Activated CD4-positive, alpha-beta memory T cell treated with anti-CD3 and anti-CD28 coated beads, Interleukin-2, amount 10 ng/mL, durations not matched to agents 7 days and 5 days (primary cell): ENCODE results near the gene GTF3C1. TPM values are rescaled to one million over a fixed set of nuclear protein-coding genes. Genes with fewer than 3 reads are reported as not detected.
"Not testable (repeated sequence)": the region's sequence is repeated elsewhere in the genome, so short reads cannot be mapped to it uniquely, and the experiment has no call there.

ENCODE experiments used
- CTCF ChIA-PET: fragments of 350-600 bp; sonication (Branson Sonifier 250); formaldehyde crosslinking; loops from one replicate; lab custom pipeline; 2021; ENCODE audit warnings: antibody characterized with exemption, inconsistent platforms; lab: Charles Lee
- POLR2A ChIA-PET: fragments of 350-600 bp; sonication (Branson Sonifier 250); formaldehyde crosslinking; loops from one replicate; lab custom pipeline; 2021; ENCODE audit warnings: antibody characterized with exemption; lab: Charles Lee
- DNase-seq: peaks from one replicate; pipeline ENCODE4 v3.0.0-alpha.2; 2020
- H3K27ac Mint-ChIP-seq: one replicate; pipeline ENCODE4 v1.8.0; 2021; ENCODE audit warnings: mild to moderate bottlenecking, mixed read lengths
- H3K27me3 Mint-ChIP-seq: one replicate; pipeline ENCODE4 v1.8.0; 2021; ENCODE audit warnings: mixed read lengths
- H3K36me3 Mint-ChIP-seq: one replicate; pipeline ENCODE4 v1.8.0; 2021; ENCODE audit warnings: low read depth, mixed read lengths
- H3K4me1 Mint-ChIP-seq: one replicate; pipeline ENCODE4 v1.8.0; 2021; ENCODE audit warnings: mixed read lengths
- H3K4me3 Mint-ChIP-seq: one replicate; pipeline ENCODE4 v1.8.0; 2021; ENCODE audit warnings: mild to moderate bottlenecking, mixed read lengths
- H3K9me3 Mint-ChIP-seq: one replicate; pipeline ENCODE4 v1.8.0; 2021; ENCODE audit warnings: mixed read lengths
- total RNA-seq, 2 experiments: library from RNA; stranded (reverse); gene quantifications; one replicate each; pipeline ENCODE4 v1.2.3, GENCODE V29; 2021

The GTF3C1 gene
- total RNA-seq, 2 experiments from 2014 or later = 48.9 to 53.6 TPM

GRCh38 chr16:27436921-27437650 is 112.6 kb downstream of the GTF3C1 start:
- H3K4me1 Mint-ChIP-seq = peaks cover 6% of the 10 kb centered on the region
- ChIA-PET CTCF (no interaction called here), POLR2A (interaction anchor here (1.1 to 1.2 kb wide), 2 partner anchors 9 to 15 kb away, joined by 3 to 4 read pairs; no protein-coding TSS in a partner anchor)

GRCh38 chr16:27436065-27436464 is 113.6 kb downstream of the GTF3C1 start:
- no peaks in the 10 kb centered on the region for H3K27me3 Mint-ChIP-seq
- CTCF ChIA-PET = no interaction called here
- H3K36me3 Mint-ChIP-seq = peaks cover 74% of the 10 kb centered on the region
- H3K27ac Mint-ChIP-seq = peak overlapping the region; percentile 22
- H3K4me3 Mint-ChIP-seq = no peak overlapping the region
- peaks cover 3% of the 10 kb centered on the region for H3K9me3 Mint-ChIP-seq
- POLR2A ChIA-PET = no interaction called here
- peaks cover 6% of the 10 kb centered on the region for H3K4me1 Mint-ChIP-seq
- DNase-seq = peak; percentile 14

More at GRCh38 chr16:27436921-27437650, 112.6 kb downstream of the GTF3C1 start:
- DNase-seq = peak; percentile 8
- no peaks in the 10 kb centered on the region for H3K27me3 Mint-ChIP-seq
- H3K36me3 Mint-ChIP-seq = peaks cover 77% of the 10 kb centered on the region
- H3K27ac Mint-ChIP-seq = no peak overlapping the region
- no peak overlapping the region for H3K4me3 Mint-ChIP-seq
- H3K9me3 Mint-ChIP-seq = peaks cover 3% of the 10 kb centered on the region

- H3K27ac Mint-ChIP-seq, DNase-seq, H3K4me3 Mint-ChIP-seq, CTCF ChIA-PET, H3K9me3 Mint-ChIP-seq, H3K27me3 Mint-ChIP-seq: not testable (repeated sequence)
- peaks cover 74% of the 10 kb centered on the region for H3K36me3 Mint-ChIP-seq
- H3K4me1 Mint-ChIP-seq = peaks cover 11% of the 10 kb centered on the region
- POLR2A ChIA-PET = interaction anchor here (0.8 kb wide), 1 partner anchor 33 kb away, joined by 3 read pairs; the partner anchor contains the start of gene IL21R
Measured at GRCh38 chr16:27435146-27435545, 114.6 kb downstream of the GTF3C1 start.

GRCh38 chr16:27434141-27435051 is 115.3 kb downstream of the GTF3C1 start:
- DNase-seq = peak; percentile 15
- Mint-ChIP-seq H3K4me3 (no peak overlapping the region), H3K4me1 (peaks cover 13% of the 10 kb centered on the region), H3K27ac (no peak overlapping the region), H3K27me3 (no peaks in the 10 kb centered on the region), H3K36me3 (peaks cover 69% of the 10 kb centered on the region), H3K9me3 (peaks cover 2% of the 10 kb centered on the region)
- POLR2A ChIA-PET = interaction anchor here (0.8 kb wide), 1 partner anchor 32 kb away, joined by 3 read pairs; the partner anchor contains the start of gene IL21R
- CTCF ChIA-PET = interaction anchor here (0.5 to 1.9 kb wide), 2 partner anchors 12 to 180 kb away, joined by 4 to 5 read pairs; no protein-coding TSS in a partner anchor

- Mint-ChIP-seq H3K4me1 (peaks cover 13% of the 10 kb centered on the region), H3K27ac (no peak overlapping the region), H3K4me3 (no peak overlapping the region), H3K27me3 (no peaks in the 10 kb centered on the region), H3K9me3 (no peaks in the 10 kb centered on the region), H3K36me3 (peaks cover 61% of the 10 kb centered on the region)
- DNase-seq = peak; percentile 2
- ChIA-PET CTCF (interaction anchor here (1.9 kb wide), 1 partner anchor 11 kb away, joined by 4 read pairs; no protein-coding TSS in a partner anchor), POLR2A (interaction anchor here (1.0 kb wide), 1 partner anchor 26 kb away, joined by 3 read pairs; no protein-coding TSS in a partner anchor)
Measured at GRCh38 chr16:27433636-27434035, 116.1 kb downstream of the GTF3C1 start.

- peaks cover 17% of the 10 kb centered on the region for H3K4me1 Mint-ChIP-seq
- not testable (repeated sequence) for DNase-seq, H3K27me3 Mint-ChIP-seq, H3K4me3 Mint-ChIP-seq, H3K9me3 Mint-ChIP-seq
- H3K36me3 Mint-ChIP-seq = peaks cover 57% of the 10 kb centered on the region
- CTCF ChIA-PET = interaction anchor here (1.9 kb wide), 1 partner anchor 11 kb away, joined by 4 read pairs; no protein-coding TSS in a partner anchor
- H3K27ac Mint-ChIP-seq = peak overlapping the region; percentile 31
- POLR2A ChIA-PET = interaction anchor here (1.0 kb wide), 1 partner anchor 26 kb away, joined by 3 read pairs; no protein-coding TSS in a partner anchor
Measured at GRCh38 chr16:27433191-27433590, 116.5 kb downstream of the GTF3C1 start.

- DNase-seq = no peak
- Mint-ChIP-seq H3K36me3 (peaks cover 52% of the 10 kb centered on the region), H3K27ac (no peak overlapping the region), H3K4me3 (no peak overlapping the region), H3K9me3 (no peaks in the 10 kb centered on the region), H3K4me1 (peaks cover 22% of the 10 kb centered on the region), H3K27me3 (no peaks in the 10 kb centered on the region)
- ChIA-PET POLR2A (no interaction called here), CTCF (interaction anchor here (1.6 to 1.9 kb wide), 2 partner anchors 10 to 14 kb away, joined by 4 read pairs; no protein-coding TSS in a partner anchor)
Measured at GRCh38 chr16:27432558-27432957, 117.2 kb downstream of the GTF3C1 start.

GRCh38 chr16:27431773-27432532 is 117.8 kb downstream of the GTF3C1 start:
- H3K4me3 Mint-ChIP-seq = no peak overlapping the region
- peaks cover 28% of the 10 kb centered on the region for H3K4me1 Mint-ChIP-seq
- H3K36me3 Mint-ChIP-seq = peaks cover 54% of the 10 kb centered on the region
- ChIA-PET POLR2A (interaction anchor here (1.5 kb wide), 1 partner anchor 15 kb away, joined by 3 read pairs; no protein-coding TSS in a partner anchor), CTCF (interaction anchor here (1.6 to 1.9 kb wide), 2 partner anchors 10 to 14 kb away, joined by 4 read pairs; no protein-coding TSS in a partner anchor)
- no peaks in the 10 kb centered on the region for H3K9me3 Mint-ChIP-seq
- no peaks in the 10 kb centered on the region for H3K27me3 Mint-ChIP-seq
- H3K27ac Mint-ChIP-seq = peak overlapping the region; percentile 27
- peak; percentile 11 for DNase-seq

- Mint-ChIP-seq H3K27me3 (no peaks in the 10 kb centered on the region), H3K9me3 (no peaks in the 10 kb centered on the region), H3K27ac (no peak overlapping the region), H3K4me1 (peaks cover 38% of the 10 kb centered on the region), H3K4me3 (no peak overlapping the region), H3K36me3 (peaks cover 52% of the 10 kb centered on the region)
- ChIA-PET CTCF (interaction anchor here (1.6 kb wide), 1 partner anchor 15 kb away, joined by 4 read pairs; no protein-coding TSS in a partner anchor), POLR2A (interaction anchor here (0.7 to 1.5 kb wide), 2 partner anchors 16 to 29 kb away, joined by 3 read pairs; partner anchors contain the start of gene IL21R)
- peak; percentile 15 for DNase-seq
Measured at GRCh38 chr16:27430923-27431484, 118.7 kb downstream of the GTF3C1 start.

GRCh38 chr16:27430512-27430911 is 119.2 kb downstream of the GTF3C1 start:
- no peak overlapping the region for H3K27ac Mint-ChIP-seq
- peaks cover 42% of the 10 kb centered on the region for H3K4me1 Mint-ChIP-seq
- no peaks in the 10 kb centered on the region for H3K27me3 Mint-ChIP-seq
- no peaks in the 10 kb centered on the region for H3K9me3 Mint-ChIP-seq
- peak; percentile 4 for DNase-seq
- POLR2A ChIA-PET = interaction anchor here (1.5 kb wide), 1 partner anchor 16 kb away, joined by 3 read pairs; no protein-coding TSS in a partner anchor
- CTCF ChIA-PET = no interaction called here
- no peak overlapping the region for H3K4me3 Mint-ChIP-seq
- peaks cover 52% of the 10 kb centered on the region for H3K36me3 Mint-ChIP-seq

GRCh38 chr16:27429981-27430441 is 119.7 kb downstream of the GTF3C1 start:
- DNase-seq = peak; percentile 11
- H3K4me3 Mint-ChIP-seq = no peak overlapping the region

More at GRCh38 chr16:27429981-27430441, 119.7 kb downstream of the GTF3C1 start:
- H3K36me3 Mint-ChIP-seq = peaks cover 54% of the 10 kb centered on the region
- no peaks in the 10 kb centered on the region for H3K9me3 Mint-ChIP-seq
- H3K27me3 Mint-ChIP-seq = no peaks in the 10 kb centered on the region
- POLR2A ChIA-PET = no interaction called here
- no peak overlapping the region for H3K27ac Mint-ChIP-seq
- CTCF ChIA-PET = no interaction called here
- peaks cover 46% of the 10 kb centered on the region for H3K4me1 Mint-ChIP-seq
